Ishikawa (cell line): ENCODE data around the gene MALSU1.

Source experiments
- CEBPB ChIP-seq: IDR thresholded peaks from 2 replicates; pipeline ENCODE4 v1.6.1; 2012
- CREB1 ChIP-seq: IDR thresholded peaks from 2 replicates; pipeline ENCODE4 v1.6.1; 2012; ENCODE audit warnings: low read depth
- EGR1 ChIP-seq: IDR thresholded peaks from 2 replicates; pipeline ENCODE4 v1.6.1; 2012
- EP300 ChIP-seq: IDR thresholded peaks from 2 replicates; pipeline ENCODE4 v1.6.1; 2012; ENCODE audit warnings: borderline replicate concordance
- FOXM1 ChIP-seq: IDR thresholded peaks from 2 replicates; pipeline ENCODE4 v1.6.1; 2012; ENCODE audit warnings: low read depth, borderline replicate concordance
- MAX ChIP-seq: IDR thresholded peaks from 2 replicates; pipeline ENCODE4 v1.6.1; 2012
- NFIC ChIP-seq: IDR thresholded peaks from 2 replicates; pipeline ENCODE4 v1.6.1; 2012
- RAD21 ChIP-seq: IDR thresholded peaks from 2 replicates; pipeline ENCODE4 v1.6.1; 2012; ENCODE audit warnings: low read depth
- REST ChIP-seq: IDR thresholded peaks from 2 replicates; pipeline ENCODE4 v1.6.1; 2012; ENCODE audit warnings: low read depth, mild to moderate bottlenecking
- TAF1 ChIP-seq: IDR thresholded peaks from 2 replicates; pipeline ENCODE4 v1.6.1; 2012; ENCODE audit warnings: low read depth, mild to moderate bottlenecking
- TCF12 ChIP-seq: IDR thresholded peaks from 2 replicates; pipeline ENCODE4 v1.6.1; 2012; ENCODE audit warnings: low read depth
- TEAD4 ChIP-seq: IDR thresholded peaks from 2 replicates; pipeline ENCODE4 v1.6.1; 2012
- USF1 ChIP-seq: IDR thresholded peaks from 2 replicates; pipeline ENCODE4 v1.6.1; 2012
- YY1 ChIP-seq: IDR thresholded peaks from 2 replicates; pipeline ENCODE4 v1.6.1; 2012; ENCODE audit warnings: low read depth
- ZBTB7A ChIP-seq: IDR thresholded peaks from 2 replicates; pipeline ENCODE4 v1.6.1; 2012; ENCODE audit warnings: low read depth

MALSU1 gene

GRCh38 chr7:23279819-23280525 is 19.2 kb upstream of the MALSU1 start:
- no peak for TF ChIP-seq NFIC
- TF ChIP-seq FOXM1, result no peak
- no peak for TF ChIP-seq CEBPB
- TF ChIP-seq ZBTB7A, result no peak
- TF ChIP-seq MAX, result no peak
- TF ChIP-seq TCF12, result no peak
- TF ChIP-seq YY1, result no peak
- TF ChIP-seq EP300, result no peak

- TF ChIP-seq USF1 (no peak), FOXM1 (no peak)
These were observed 16.1 kb upstream of the MALSU1 start for GRCh38 chr7:23283086-23283485.

- no peak for TF ChIP-seq EP300
These were observed 14.3 kb upstream of the MALSU1 start for GRCh38 chr7:23284871-23285270.

- no peak for TF ChIP-seq MAX
- no peak for TF ChIP-seq FOXM1
- no peak for TF ChIP-seq ZBTB7A
- TF ChIP-seq NFIC, result no peak
- no peak for TF ChIP-seq TCF12
These were observed 13.2 kb upstream of the MALSU1 start for GRCh38 chr7:23285657-23286646.

GRCh38 chr7:23287612-23288011 is 11.5 kb upstream of the MALSU1 start:
- TF ChIP-seq NFIC (no peak), EGR1 (no peak), TAF1 (no peak), RAD21 (no peak), EP300 (no peak), TCF12 (no peak), FOXM1 (no peak), TEAD4 (no peak), ZBTB7A (no peak), CEBPB (no peak), USF1 (no peak), YY1 (no peak), MAX (no peak), CREB1 (no peak), REST (no peak)

GRCh38 chr7:23290993-23291392 is 8.1 kb upstream of the MALSU1 start:
- TF ChIP-seq TAF1, result no peak
- no peak for TF ChIP-seq NFIC
- TF ChIP-seq MAX, result no peak
- no peak for TF ChIP-seq TCF12
- TF ChIP-seq FOXM1, result no peak
- no peak for TF ChIP-seq USF1
- TF ChIP-seq EP300, result no peak
- TF ChIP-seq REST, result no peak
- TF ChIP-seq TEAD4, result no peak
- no peak for TF ChIP-seq EGR1
- TF ChIP-seq YY1, result no peak
- no peak for TF ChIP-seq CEBPB
- TF ChIP-seq CREB1, result no peak
- TF ChIP-seq ZBTB7A, result no peak
- no peak for TF ChIP-seq RAD21
